Suprapubic skin (tissue), 4 donors: ENCODE measurements around the gene ANGEL1. TPM values are rescaled to one million over a fixed set of nuclear protein-coding genes. Genes with fewer than 3 reads are reported as not detected.

ENCODE experiments used
- DNase-seq, 2 donors: peaks; one replicate each; pipeline ENCODE4 v3.0.0-alpha.2; 2019; ENCODE audit warnings: low spot score in 2 of 2
- H3K27ac ChIP-seq: fragments of 200-600 bp; sonication (generic); one replicate; pipeline ENCODE4 v1.5.1; 2019
- H3K27me3 ChIP-seq: fragments of 200-600 bp; sonication (generic); one replicate; pipeline ENCODE4 v1.5.1; 2019
- H3K36me3 ChIP-seq: fragments of 200-600 bp; sonication (generic); one replicate; pipeline ENCODE4 v1.5.1; 2019
- H3K4me1 ChIP-seq: fragments of 200-600 bp; sonication (generic); one replicate; pipeline ENCODE4 v1.5.1; 2019
- H3K4me3 ChIP-seq: fragments of 200-600 bp; sonication (generic); one replicate; pipeline ENCODE4 v1.5.1; 2019; ENCODE audit warnings: mild to moderate bottlenecking
- H3K9me3 ChIP-seq: fragments of 200-600 bp; sonication (generic); one replicate; pipeline ENCODE4 v1.5.1; 2019
- CTCF ChIP-seq, 2 donors: fragments of 200-600 bp in 1 of 2; fragments of 450-650 bp in 1 of 2; sonication (generic) in 1 of 2; IDR thresholded peaks; one replicate each; pipeline ENCODE4 v1.5.1; 2016 to 2019; ENCODE audit warnings: antibody characterized with exemption in 2 of 2, mild to moderate bottlenecking in 1 of 2, moderate library complexity in 1 of 2
- EP300 ChIP-seq: sonication (generic); formaldehyde crosslinking; IDR thresholded peaks from one replicate; pipeline ENCODE4 v1.6.1; 2017; ENCODE audit warnings: antibody characterized with exemption
- POLR2A ChIP-seq, 2 donors: fragments of 450-650 bp; IDR thresholded peaks; one replicate each; pipeline ENCODE4 v1.6.1; 2017; ENCODE audit warnings: antibody characterized with exemption in 2 of 2, mild to moderate bottlenecking in 2 of 2, moderate library complexity in 2 of 2
- POLR2AphosphoS5 ChIP-seq, 3 donors: sonication (generic); formaldehyde crosslinking; IDR thresholded peaks; one replicate each; pipeline ENCODE4 v1.6.1; 2017; ENCODE audit warnings: antibody characterized with exemption in 3 of 3
- WGBS: methylation state at CpG from one replicate; pipeline ENCODE4 v1.1.5; 2018; 5-methylcytosine and 5-hydroxymethylcytosine counted together
- total RNA-seq, 4 donors: library from RNA; depleted of rRNA; stranded (reverse); fragments of >200 nt; gene quantifications; one replicate each; pipeline ENCODE4 v1.1.0, GENCODE V29; 2016

Gene ANGEL1
- total RNA-seq, 4 donors from 2014 or later: 17.1 to 25.8 (median 21.9) TPM

- H3K27ac ChIP-seq: no peak overlapping the region
- H3K27me3 ChIP-seq: no peaks in the 10 kb centered on the region
- WGBS: 82% methylated on average over 2 of the region's 2 CpGs
- DNase-seq: no peak
- H3K9me3 ChIP-seq: no peaks in the 10 kb centered on the region
- H3K36me3 ChIP-seq: peaks cover 37% of the 10 kb centered on the region
- H3K4me1 ChIP-seq: peaks cover 6% of the 10 kb centered on the region
- no peak overlapping the region for H3K4me3 ChIP-seq
- no peak for TF ChIP-seq EP300
- TF ChIP-seq CTCF (IDR thresholded peaks at IDR 0.05): no peak
- no peak for TF ChIP-seq POLR2AphosphoS5 (IDR thresholded peaks at IDR 0.05)
- no peak for TF ChIP-seq POLR2A (IDR thresholded peaks at IDR 0.05)
Measured at GRCh38 chr14:76781648-76782051, 31.0 kb downstream of the ANGEL1 start.

GRCh38 chr14:76780875-76781647 is 31.6 kb downstream of the ANGEL1 start:
- H3K4me3 ChIP-seq: no peak overlapping the region
- no peak for DNase-seq
- TF ChIP-seq POLR2AphosphoS5 (IDR thresholded peaks at IDR 0.05) (no peak), POLR2A (IDR thresholded peaks at IDR 0.05) (no peak), CTCF (IDR thresholded peaks at IDR 0.05) (no peak), EP300 (no peak)
- H3K9me3 ChIP-seq: no peaks in the 10 kb centered on the region
- 78% methylated on average over 6 of the region's 11 CpGs for WGBS
- peaks cover 31% of the 10 kb centered on the region for H3K36me3 ChIP-seq
- H3K27ac ChIP-seq: no peak overlapping the region
- H3K27me3 ChIP-seq: no peaks in the 10 kb centered on the region
- H3K4me1 ChIP-seq: peaks cover 6% of the 10 kb centered on the region

GRCh38 chr14:76780360-76780759 is 32.3 kb downstream of the ANGEL1 start:
- no peak overlapping the region for H3K27ac ChIP-seq
- peaks cover 25% of the 10 kb centered on the region for H3K36me3 ChIP-seq
- WGBS: 75% methylated on average over 5 of the region's 5 CpGs
- no peak for DNase-seq
- H3K27me3 ChIP-seq: no peaks in the 10 kb centered on the region
- H3K4me3 ChIP-seq: no peak overlapping the region
- no peak for TF ChIP-seq POLR2A (IDR thresholded peaks at IDR 0.05)
- no peak for TF ChIP-seq CTCF (IDR thresholded peaks at IDR 0.05)
- TF ChIP-seq EP300: no peak
- TF ChIP-seq POLR2AphosphoS5 (IDR thresholded peaks at IDR 0.05): no peak
- H3K9me3 ChIP-seq: no peaks in the 10 kb centered on the region
- H3K4me1 ChIP-seq: peaks cover 6% of the 10 kb centered on the region

GRCh38 chr14:76780058-76780345 is 32.7 kb downstream of the ANGEL1 start:
- H3K27ac ChIP-seq: no peak overlapping the region
- 100% methylated on average over 2 of the region's 2 CpGs for WGBS
- TF ChIP-seq POLR2AphosphoS5 (IDR thresholded peaks at IDR 0.05) (no peak), CTCF (IDR thresholded peaks at IDR 0.05) (no peak), EP300 (no peak), POLR2A (IDR thresholded peaks at IDR 0.05) (no peak)

GRCh38 chr14:76779221-76780057 is 33.2 kb downstream of the ANGEL1 start:
- Histone ChIP-seq H3K9me3 (no peaks in the 10 kb centered on the region), H3K4me1 (peaks cover 6% of the 10 kb centered on the region), H3K27ac (no peak overlapping the region), H3K4me3 (no peak overlapping the region), H3K36me3 (peaks cover 25% of the 10 kb centered on the region), H3K27me3 (no peaks in the 10 kb centered on the region)
- WGBS: 100% methylated on average over 4 of the region's 7 CpGs
- DNase-seq: no peak
- TF ChIP-seq POLR2A (IDR thresholded peaks at IDR 0.05) (no peak), CTCF (IDR thresholded peaks at IDR 0.05) (no peak), POLR2AphosphoS5 (IDR thresholded peaks at IDR 0.05) (no peak), EP300 (no peak)

More at GRCh38 chr14:76780058-76780345, 32.7 kb downstream of the ANGEL1 start:
- peaks cover 25% of the 10 kb centered on the region for H3K36me3 ChIP-seq
- H3K27me3 ChIP-seq: no peaks in the 10 kb centered on the region
- peaks cover 6% of the 10 kb centered on the region for H3K4me1 ChIP-seq
- DNase-seq: no peak
- H3K9me3 ChIP-seq: no peaks in the 10 kb centered on the region
- H3K4me3 ChIP-seq: no peak overlapping the region
